GM04504 (cell line): Measurements from ENCODE around the gene TP53RK.
A peak's percentile ranks its signal among the peaks of the same experiment; 100 is the strongest.

Experiments used
- DNase-seq: peaks from one replicate; pipeline ENCODE4 v3.0.0-alpha.2; 2012; ENCODE audit warnings: low read depth

The TP53RK gene

GRCh38 chr20:46689082-46689753 lies at the start of gene TP53RK:
TP53RK (minus strand) TSS chr20:46689444; CDS start chr20:46689414, 30 bp downstream.
- peak; percentile 100 for DNase-seq

DNA sequence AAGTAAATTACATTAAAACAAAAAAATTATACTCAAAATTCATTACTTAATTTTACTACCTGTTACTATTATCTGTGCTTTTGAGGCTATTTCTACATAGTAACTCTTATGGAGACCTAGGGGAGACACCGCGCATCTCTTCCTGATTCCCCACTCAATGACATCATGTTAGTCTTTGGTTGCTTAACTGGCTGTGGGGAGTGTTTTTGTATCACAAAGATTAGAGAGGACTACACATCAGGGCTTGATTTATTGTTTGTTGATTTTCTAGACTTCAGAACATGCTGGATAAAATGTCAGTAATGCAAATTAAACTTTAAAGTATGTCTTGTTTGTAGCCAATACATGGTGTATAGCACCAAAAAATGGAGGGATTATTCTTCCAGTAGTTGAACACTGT lies 46.2 kb upstream of the TP53RK start:
- DNase-seq, result no peak

DNA sequence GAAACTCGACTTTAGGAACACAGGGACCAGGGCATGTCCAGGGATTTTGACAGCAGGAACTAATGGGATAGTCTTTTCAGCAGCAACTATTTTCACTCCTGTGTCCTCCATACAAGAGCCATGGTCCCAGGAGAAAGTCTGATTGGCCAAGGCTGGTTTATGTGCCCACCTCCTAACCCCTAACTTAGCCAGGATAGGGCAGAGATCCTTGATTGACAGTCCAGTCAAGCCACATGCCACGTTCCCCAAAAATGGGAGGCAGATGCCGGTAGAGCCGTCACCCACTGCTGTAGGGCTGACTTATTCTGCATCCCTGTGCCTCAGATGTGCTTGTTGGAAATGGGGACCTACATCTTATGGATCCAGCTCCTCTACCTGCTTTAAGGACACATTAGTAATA lies 42.5 kb upstream of the TP53RK start:
- no peak for DNase-seq

- no peak for DNase-seq
Observed at GRCh38 chr20:46725186-46726165, 36.2 kb upstream of the TP53RK start.

DNA sequence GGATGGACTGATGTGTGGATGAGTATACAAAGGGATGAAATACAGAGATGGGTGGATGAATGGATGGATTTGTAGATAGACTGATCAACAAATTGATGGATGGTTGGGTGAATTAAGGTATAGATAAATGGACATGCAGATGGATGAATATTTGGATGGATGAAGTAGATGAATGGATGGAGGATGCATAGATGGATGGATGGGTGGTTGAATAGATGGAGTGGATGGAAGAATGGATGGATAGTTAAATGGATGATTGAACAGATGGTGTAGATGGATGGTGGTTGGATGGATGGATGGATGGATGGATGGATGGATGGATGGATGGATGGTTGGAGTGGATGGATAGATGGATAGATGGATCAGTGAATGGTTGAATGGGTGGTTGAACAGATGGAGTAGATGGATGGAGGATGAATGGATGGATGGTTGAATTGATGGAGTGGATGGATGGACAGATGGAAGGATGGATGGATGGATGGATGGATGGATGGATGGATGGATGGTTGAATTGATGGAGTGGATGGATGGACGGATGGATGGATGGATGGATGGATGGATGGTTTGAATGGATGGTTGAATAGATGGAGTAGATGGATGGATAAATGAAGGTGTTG lies 35.2 kb upstream of the TP53RK start:
- DNase-seq, result no peak

DNA sequence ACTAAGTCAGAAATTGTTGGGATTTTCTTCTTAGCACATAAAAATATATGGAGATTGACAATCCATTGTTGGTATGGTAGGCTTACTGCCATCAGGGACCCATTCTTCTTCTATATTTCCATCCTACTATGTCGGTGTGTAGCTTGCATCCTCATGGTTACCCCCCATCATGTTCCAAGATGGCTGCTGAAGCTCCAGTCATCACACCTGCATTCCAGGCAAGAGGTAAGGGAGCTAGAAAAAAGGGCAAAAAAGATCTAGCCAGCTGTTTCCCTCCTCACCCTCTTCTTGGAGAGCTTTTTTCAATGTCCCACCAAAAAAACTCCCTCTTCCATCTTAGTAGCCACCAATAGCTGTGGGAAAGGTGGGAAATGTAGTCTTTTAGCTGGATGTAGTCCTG lies 33.8 kb upstream of the TP53RK start:
- no peak for DNase-seq

- no peak for DNase-seq
Observed at GRCh38 chr20:46722450-46722849, 33.2 kb upstream of the TP53RK start.

DNA sequence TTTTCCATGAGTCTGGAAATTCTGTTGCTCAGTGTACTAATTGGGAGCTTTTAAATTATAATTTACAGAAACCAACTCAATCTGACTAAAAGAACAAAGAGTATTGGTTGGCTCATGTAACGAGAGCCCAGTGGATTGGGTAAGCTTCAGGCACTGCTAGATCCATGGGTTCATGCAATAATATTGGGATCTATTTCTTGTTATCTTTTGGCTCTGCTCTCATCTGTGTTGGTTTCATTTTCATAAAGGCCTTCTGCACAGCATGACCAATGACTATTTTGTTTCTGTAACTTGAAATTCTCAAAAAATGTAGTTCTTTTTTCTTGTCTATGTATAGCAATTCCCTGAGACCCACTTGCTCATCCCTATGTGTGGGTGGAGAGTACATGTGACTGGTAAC lies 32.2 kb upstream of the TP53RK start:
- no peak for DNase-seq

- DNase-seq, result no peak
Observed at GRCh38 chr20:46720776-46721425, 31.7 kb upstream of the TP53RK start.

DNA sequence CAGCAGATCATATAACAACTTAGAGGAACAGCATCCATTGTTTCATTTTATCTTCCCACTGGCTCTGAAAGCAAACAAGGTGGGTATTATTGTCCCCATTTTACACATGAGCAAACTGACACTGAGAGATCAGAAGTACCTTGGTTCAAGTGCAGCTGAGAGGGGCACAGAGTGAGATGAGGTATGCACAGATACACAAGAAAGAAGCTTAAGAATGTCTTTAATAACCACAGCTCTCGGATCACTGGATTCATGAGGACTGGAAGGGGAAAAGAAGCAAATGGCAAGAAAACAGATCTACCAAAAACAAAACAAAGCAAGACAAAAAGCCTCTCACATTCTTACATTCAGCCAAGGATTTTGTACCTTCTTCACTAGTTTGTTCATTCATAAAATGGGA lies 30.8 kb upstream of the TP53RK start:
- DNase-seq, result no peak

DNA sequence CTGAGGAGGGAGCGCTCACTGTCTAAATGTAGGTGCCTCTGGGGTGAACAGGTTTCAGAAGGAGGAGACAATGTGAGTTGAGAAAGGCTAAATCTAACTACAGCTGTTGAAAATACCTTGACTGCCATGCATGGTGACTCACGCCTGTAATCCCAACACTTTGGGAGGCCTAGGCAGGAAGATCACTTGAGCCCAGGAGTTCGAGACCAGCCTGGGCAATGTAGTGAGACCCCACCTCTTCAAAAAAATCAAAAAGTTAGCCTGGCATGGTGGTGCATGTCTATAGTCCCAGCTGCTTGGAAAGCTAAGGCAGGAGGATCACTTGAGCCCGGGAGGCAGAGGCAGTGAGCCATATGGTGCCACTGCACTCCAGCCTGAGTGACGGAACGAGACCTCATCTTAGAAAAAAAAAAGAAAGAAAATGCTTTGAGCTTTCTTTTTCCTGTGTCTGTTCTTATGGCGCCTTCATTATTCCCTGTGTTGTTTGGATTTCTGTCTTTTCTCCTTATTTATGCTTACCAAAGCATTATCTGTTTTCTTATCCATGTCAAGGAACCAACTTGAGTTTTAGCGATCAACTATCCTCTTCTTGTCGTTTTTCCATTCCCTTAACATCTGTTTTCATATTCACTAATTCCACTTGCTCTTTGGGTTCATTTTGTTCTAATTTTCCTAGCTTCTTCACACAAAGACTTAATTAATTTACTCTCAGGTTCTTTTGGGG lies 28.7 kb upstream of the TP53RK start:
- DNase-seq, result no peak

DNA sequence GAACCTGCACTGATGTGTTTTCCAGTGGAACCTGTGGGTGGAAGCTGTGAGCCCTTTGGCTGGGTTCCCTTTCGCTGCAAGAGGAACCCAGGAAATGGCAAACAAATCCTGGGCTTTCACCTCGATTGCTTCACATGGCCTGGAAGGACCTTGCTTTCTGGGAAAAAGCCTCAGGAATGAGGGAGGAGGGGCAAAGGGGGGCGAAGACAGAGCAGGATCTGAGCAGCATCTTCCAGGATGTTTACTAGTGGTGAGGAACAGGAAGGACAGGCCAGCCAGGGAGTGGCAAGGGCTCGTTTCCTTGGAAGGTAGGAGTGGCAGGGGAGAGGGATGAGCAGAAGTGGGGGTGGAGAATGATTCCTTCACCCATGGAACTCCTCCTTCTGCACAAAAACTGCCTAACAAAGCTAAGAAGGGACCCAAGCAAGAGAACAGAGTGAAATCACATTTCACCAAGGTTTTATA lies 26.1 kb upstream of the TP53RK start:
- DNase-seq, result peak; percentile 75

- DNase-seq, result no peak
Observed at GRCh38 chr20:46713957-46714834, 25.0 kb upstream of the TP53RK start.

- no peak for DNase-seq
Observed at GRCh38 chr20:46712056-46712636, 22.9 kb upstream of the TP53RK start.

DNA sequence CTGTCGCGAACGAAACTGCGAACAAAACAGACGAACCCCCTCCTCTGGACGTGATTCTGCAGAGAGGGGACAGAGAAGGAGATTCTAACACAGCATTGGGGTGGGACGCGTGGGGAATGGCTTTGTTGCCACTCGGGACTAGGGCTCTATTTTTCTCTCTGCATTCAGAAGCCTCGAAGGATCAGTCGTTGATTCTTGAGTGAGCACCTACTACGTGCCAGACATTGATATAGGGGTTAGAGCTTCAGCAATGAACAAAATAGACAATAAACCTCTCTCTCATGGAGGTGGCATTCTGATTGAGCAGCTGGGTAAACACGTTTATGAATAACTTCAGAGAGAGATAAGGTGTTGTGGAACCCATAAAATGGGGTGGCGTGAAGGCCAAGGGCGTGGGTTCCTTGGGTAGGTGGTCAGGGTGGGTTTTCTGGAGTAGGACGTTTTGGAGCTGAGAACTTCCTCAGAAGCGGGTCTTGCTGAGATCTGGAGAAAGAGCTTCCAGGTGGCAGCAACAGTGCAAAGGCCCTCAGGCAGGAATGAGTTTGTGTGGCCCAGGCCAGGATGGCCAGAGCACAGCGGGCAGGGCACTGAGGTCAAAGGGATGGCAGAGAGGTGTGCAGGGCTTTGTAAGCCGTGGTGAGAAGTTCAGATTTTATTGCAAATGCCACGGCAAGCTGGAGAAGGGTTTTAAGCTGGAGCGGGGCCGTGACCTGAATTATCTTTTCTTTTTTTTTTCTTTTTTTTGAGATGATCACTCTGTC lies 21.1 kb upstream of the TP53RK start:
- DNase-seq, result no peak

- DNase-seq, result peak; percentile 37
Observed at GRCh38 chr20:46709459-46710152, 20.4 kb upstream of the TP53RK start, which contains the start of gene SLC2A10. SLC2A10 (plus strand) TSS chr20:46709649; CDS start chr20:46709737, 88 bp downstream.

- no peak for DNase-seq
Observed at GRCh38 chr20:46709055-46709458, 19.8 kb upstream of the TP53RK start.

DNA sequence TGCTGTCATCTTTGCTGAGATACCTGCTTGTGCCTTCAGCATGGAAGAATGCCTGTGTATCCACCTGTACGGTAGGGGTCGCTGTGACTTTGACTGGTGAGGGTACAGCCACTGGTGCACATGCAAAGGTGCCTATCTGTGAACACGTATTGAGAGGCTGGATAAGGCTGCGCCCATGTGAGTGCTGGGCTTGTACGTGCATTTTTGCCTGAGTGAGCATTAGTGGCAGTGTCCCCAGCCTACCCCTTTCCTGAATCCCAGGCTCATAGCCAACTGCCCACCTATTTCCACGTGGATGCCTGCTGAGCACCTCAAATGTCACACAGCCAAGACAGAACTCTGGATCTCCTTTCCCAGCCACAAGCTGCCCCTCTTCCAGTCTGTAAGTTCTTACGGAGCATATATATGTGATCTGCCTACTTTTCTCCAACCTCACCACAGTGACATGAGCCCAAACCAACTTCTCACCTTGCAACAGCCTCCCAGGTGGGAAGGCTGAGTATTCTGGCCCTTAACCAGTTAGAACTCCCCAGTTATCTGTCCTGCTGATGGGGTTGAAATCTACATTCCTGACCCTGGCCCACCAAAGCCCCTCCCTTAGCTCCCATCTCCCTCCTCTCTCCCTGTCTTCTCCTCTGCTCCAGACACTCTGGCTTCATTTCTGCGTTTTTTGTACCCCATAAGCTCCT lies 19.1 kb upstream of the TP53RK start:
- DNase-seq, result no peak
